Endothelial cell (in vitro differentiated cells): ENCODE measurements around the gene ACKR2. TPM values are rescaled to one million over a fixed set of nuclear protein-coding genes. Genes with fewer than 3 reads are reported as not detected.

Experiments used
- total RNA-seq: library from RNA; stranded (reverse); fragmentation: NEBNext Ultra II Directional; extraction: Animal tissue kit (Norgen Biotek cat#: 25700); gene quantifications from one replicate; pipeline ENCODE4 v1.2.1, GENCODE V29; 2021; ENCODE audit not compliant: unreplicated experiment

The ACKR2 gene
- total RNA-seq, 1 donor from 2014 or later, result 3.8 TPM

Other genes starting within 250 kb of the ACKR2 start
- gene SEC22C, start 227.5 kb upstream of the ACKR2 start, total RNA-seq, result 49.6 TPM
- gene SS18L2, start 218.6 kb upstream of the ACKR2 start, total RNA-seq, result 75.1 TPM
- 118 TPM for gene NKTR, start 208.8 kb upstream of the ACKR2 start, total RNA-seq
- gene ZBTB47, start 155.7 kb upstream of the ACKR2 start, total RNA-seq, result 20.5 TPM
- gene KLHL40, start 123.9 kb upstream of the ACKR2 start, total RNA-seq, result not detected
- not detected for gene HHATL, start 106.6 kb upstream of the ACKR2 start, total RNA-seq
- gene CCDC13, start 36.2 kb upstream of the ACKR2 start, total RNA-seq, result 0.41 TPM
- gene HIGD1A, start 5.0 kb upstream of the ACKR2 start, total RNA-seq, result 60.7 TPM
- not detected for gene CYP8B1, start 66.4 kb downstream of the ACKR2 start, total RNA-seq
- gene ZNF662, start 96.7 kb downstream of the ACKR2 start, total RNA-seq, result 1.4 TPM
- gene GASK1A, start 169.9 kb downstream of the ACKR2 start, total RNA-seq, result 0.72 TPM